H4 (cell line): ENCODE results near the gene HLA-A. TPM values are rescaled to one million over a fixed set of nuclear protein-coding genes. Genes with fewer than 3 reads are reported as not detected.

Experiments used
- DNase-seq: peaks from one replicate; pipeline ENCODE4 v3.0.0-alpha.2; 2015; ENCODE audit warnings: low spot score
- total RNA-seq: library from RNA; depleted of rRNA; stranded (reverse); fragments of >200 nt; shearing (Covaris generic); gene quantifications from 2 replicates; pipeline ENCODE4 v1.2.3, GENCODE V29; 2014

The HLA-A gene
- total RNA-seq, 1 experiment from 2014 or later = 610 TPM

GRCh38 chr6:29935273-29935955 lies 6.9 kb upstream of the HLA-A start:
- DNase-seq = no peak

DNA sequence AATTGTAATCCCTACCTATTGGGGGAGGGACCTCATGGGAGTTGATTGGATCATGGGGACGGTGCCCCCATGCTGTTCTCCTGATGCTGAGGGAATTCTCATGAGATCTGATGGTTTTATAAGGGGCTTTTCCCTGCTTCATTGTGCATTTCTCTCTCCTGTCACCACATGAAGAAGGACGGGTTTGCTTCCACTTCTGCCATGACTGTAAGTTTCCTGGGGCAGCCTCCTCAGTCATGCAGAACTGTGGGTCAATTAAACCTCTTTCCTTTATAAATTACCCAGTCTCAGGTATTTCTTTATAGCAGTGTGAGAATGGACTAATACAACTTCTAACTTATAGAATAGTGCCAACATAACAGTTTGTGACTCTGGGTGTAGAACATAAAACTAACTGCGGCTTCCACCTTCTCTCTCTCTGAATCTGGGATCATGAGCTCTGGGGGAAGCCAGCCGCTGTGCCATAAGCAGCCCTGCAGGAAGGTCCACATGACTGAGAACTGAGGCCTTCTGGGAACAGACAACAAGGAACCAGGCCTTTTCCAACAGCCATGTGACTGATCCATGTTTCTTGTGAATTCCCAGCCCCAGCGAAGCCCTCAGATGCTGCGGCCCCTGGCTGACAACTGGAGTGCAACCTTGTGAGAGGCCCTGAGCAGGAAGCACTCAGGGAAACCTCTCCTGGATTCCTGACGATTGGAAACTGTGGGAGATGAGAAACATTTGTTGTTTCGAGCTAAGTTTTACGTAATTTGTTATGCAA lies 3.4 kb upstream of the HLA-A start:
- DNase-seq = no peak

- no peak for DNase-seq
Observed at GRCh38 chr6:29941016-29941415, 1.3 kb upstream of the HLA-A start.

DNA sequence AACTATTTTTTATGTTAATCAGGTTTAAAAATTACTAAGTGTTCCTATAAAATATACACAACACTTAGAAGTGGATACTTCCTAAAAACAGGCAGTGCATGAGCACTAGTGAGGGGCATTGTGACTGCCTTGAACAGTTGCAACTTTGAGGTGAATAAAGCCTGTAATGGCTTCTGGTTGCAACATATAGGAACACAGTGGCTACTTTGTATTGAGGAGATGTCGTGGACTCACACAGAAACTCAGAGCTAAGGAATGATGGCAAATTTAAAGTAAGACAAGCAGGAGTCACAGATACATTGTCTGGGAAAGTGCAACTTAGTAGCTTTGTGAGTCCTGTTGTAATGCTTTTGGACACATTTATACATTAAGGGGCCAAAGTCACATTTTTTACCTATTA lies 861 bp upstream of the HLA-A start:
- no peak for DNase-seq

DNA sequence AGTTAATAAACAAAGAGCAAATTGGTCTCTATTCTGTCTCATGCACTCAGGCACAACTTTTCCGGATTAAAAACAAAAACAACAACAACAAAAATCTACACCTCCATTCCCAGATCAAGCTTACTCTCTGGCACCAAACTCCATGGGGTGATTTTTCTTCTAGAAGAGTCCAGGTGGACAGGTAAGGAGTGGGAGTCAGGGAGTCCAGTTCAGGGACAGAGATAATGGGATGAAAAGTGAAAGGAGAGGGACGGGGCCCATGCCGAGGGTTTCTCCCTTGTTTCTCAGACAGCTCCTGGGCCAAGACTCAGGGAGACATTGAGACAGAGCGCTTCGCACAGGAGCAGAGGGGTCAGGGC lies 437 bp upstream of the HLA-A start:
- no peak for DNase-seq

DNA sequence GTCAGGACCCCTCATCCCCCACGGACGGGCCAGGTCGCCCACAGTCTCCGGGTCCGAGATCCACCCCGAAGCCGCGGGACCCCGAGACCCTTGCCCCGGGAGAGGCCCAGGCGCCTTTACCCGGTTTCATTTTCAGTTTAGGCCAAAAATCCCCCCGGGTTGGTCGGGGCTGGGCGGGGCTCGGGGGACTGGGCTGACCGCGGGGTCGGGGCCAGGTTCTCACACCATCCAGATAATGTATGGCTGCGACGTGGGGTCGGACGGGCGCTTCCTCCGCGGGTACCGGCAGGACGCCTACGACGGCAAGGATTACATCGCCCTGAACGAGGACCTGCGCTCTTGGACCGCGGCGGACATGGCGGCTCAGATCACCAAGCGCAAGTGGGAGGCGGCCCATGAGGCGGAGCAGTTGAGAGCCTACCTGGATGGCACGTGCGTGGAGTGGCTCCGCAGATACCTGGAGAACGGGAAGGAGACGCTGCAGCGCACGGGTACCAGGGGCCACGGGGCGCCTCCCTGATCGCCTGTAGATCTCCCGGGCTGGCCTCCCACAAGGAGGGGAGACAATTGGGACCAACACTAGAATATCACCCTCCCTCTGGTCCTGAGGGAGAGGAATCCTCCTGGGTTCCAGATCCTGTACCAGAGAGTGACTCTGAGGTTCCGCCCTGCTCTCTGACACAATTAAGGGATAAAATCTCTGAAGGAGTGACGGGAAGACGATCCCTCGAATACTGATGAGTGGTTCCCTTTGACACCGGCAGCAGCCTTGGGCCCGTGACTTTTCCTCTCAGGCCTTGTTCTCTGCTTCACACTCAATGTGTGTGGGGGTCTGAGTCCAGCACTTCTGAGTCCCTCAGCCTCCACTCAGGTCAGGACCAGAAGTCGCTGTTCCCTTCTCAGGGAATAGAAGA lies 978 bp downstream of the HLA-A start:
- no peak for DNase-seq

GRCh38 chr6:29945281-29945820 lies 3.0 kb downstream of the HLA-A start:
- no peak for DNase-seq

DNA sequence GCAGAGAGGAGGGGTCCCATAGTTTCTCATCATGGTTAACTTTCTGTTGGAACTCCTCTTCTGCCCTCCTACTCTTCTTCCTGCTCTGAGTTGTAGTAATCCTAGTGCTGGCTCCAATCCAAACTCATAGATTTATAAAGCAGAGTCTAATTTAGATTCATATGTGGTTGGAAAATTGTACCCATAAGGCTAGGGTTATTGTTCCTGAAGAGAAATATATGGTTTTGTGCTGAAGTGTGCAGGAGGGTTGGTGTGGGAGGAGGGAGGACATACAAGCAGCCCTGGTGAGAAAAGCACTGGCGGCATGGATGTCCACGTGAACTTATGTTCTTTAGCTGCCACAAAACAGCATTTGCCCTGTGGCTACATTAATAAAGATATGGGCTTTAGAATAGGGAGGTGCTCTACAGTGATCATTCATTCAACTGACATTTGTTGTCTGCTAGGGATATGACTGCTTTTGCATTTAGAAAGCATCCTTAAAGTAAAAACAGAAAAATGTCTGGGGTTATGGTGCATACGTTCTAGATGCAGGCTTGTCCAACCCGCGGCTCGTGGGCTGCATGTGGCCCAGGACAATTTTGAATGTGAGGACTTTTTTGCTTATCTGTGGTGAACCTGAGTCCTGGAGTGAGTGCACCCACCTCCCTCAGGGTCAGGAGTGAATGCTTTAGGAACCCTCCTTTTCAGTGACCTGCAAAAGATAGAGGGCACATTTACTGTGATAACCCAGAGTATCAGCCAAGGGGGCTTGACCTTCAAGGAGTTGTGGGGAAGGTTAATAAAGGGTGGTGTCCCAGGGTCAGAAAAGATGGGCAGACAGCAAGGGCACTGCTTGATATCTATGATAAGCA lies 4.1 kb downstream of the HLA-A start:
- DNase-seq = no peak

DNA sequence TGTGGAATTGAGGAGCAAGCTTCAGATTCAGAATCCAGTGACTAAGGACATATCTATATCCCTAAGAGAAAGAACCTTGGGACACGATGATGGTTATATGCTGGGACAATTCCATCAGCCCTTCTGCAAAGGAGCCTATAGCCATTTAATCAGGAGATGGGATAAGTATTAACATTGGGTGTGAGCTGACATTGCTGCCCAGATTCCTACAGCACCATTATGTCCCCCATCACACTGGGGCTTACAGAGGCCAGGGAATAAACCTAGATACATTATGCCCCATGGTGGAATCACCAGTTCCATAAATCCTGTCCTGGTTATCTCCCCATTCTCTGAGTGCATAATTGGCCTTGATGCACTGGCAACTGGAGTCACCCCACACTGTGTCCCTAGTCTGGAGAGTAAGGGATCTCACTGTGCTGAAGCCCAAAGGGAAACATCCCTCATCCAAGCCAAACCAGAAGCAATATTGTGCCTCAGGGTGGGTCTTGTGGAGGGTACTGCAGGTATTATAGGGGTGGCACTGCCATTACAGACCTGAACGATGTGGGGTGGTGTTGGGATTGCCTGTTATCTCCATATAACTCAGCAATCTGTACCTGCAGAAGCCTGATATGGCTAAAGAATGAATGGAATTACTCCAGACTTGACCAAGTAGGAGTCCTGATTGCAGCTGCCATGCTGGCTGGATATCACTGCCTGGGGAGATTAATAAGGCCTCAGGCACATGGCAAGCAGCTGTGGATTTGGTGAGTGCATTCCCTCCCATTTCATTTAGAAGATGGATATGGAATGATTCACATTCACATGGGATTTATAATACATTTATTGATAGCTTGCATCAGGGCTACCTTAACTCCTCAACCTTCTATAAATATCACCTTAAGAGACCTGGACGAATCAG lies 5.0 kb downstream of the HLA-A start:
- no peak for DNase-seq

DNA sequence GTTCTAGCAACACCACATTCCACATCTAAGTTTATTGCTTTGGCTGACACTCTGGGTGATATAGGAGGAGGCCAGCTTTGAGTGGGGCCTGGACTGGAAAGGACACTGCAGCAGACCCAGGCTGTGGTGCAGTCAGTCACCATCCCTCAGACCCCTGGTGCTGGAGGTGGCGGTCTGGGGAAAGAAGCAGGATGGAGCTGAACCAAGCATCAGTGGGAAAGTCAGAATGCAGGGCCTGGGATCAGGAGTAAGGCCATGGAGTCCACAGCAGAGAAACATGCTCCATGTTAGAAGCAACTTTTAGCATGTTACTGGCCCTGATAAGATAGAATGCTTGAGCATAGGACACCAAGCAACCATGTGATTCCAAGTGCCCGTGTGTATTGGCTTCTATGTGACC lies 5.9 kb downstream of the HLA-A start:
- no peak for DNase-seq

GRCh38 chr6:29949934-29950333 lies 7.6 kb downstream of the HLA-A start:
- no peak for DNase-seq

GRCh38 chr6:29951882-29952281 lies 9.6 kb downstream of the HLA-A start:
- DNase-seq = no peak

- DNase-seq = peak; percentile 74
Observed at GRCh38 chr6:29953001-29953441, 10.7 kb downstream of the HLA-A start.

DNA sequence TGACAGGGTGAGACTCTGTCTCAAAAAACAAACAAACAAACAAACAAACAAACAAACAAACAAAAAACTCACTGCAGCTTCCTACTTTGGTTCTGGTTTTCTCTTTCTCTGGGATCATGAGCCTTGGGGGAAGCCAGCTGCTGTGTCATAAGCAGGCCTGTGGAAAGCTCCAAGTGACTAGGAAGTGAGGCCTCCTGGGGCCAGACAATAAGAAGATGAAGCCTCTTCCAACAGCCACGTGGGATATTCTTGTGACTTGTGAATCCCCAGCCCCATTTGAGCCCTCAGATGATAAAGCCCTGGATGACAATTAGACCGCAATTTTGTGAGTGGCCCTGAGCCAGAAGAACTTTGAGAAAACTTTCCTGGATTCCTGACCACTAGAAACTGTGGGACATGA lies 11.4 kb downstream of the HLA-A start:
- no peak for DNase-seq

DNA sequence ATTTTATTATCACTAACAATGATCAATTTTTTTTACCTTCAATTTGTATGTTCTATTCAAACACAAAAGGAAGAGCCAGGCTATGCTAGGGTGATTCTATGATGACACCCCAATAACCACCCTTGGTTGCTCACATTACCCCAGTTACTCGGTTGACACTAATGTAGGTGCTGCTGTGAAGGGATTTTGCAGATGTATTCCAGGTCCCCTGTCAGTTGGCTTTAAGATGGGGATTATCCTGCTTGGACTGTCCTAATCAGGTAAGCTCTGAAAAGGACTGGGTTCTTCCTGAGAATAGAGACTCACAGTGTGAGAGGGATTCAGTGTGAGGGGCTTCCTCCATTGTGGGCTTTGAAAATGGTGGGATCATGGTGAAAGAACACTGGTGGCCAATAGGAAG lies 11.9 kb downstream of the HLA-A start:
- no peak for DNase-seq

GRCh38 chr6:29955783-29956182 lies 13.5 kb downstream of the HLA-A start:
- DNase-seq = no peak

GRCh38 chr6:29956518-29956917 lies 14.2 kb downstream of the HLA-A start:
- DNase-seq = no peak

DNA sequence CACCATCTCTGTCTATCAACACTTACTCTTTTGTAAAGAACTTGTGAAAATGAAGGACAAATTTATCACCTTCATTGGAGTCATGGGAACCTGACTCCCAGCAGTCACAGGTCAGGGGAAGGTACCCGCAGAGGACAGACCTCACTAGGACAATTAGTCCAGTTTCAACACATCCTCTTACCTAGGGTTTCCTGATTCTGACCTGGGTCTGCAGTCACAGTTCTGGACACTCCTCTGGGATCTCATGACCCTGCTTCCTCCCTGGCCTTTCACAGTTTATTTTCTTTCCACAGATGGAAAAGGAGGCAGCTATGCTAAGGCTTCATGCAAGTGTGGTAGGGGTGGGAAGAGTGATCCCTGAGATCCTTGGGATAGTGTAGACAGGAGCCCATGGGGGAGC lies 15.7 kb downstream of the HLA-A start:
- no peak for DNase-seq

DNA sequence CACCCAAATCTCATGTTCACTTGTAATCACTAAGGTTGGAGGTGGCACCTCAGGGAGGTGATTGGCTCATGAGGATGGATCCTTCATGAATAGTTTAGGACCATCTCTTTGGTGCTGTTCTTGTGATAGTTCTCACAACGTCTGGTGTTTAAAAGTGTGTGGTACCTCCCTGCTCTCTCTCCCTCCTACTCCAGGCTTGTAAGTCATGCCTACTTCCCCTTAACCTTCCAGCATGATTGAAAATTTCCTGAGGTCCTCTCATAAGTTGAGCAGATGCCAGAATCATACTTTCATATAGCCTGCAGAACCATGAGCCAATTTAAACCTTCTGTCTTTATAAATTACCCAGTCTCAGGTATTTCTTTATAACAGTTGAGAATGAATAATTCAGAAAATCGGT lies 16.6 kb downstream of the HLA-A start:
- DNase-seq = no peak

GRCh38 chr6:29959467-29959866 lies 17.1 kb downstream of the HLA-A start:
- DNase-seq = no peak
